HG02623 (cell line): ENCODE results near the gene BAIAP2L2.
"Not testable (repeated sequence)": the region's sequence is repeated elsewhere in the genome, so short reads cannot be mapped to it uniquely, and the experiment has no call there.

ENCODE experiments used
- ATAC-seq: cut with Tn5 transposase; IDR thresholded peaks from one replicate; pipeline ENCODE4 v1.9.1; 2021; ENCODE audit warnings: moderate library complexity; ENCODE audit not compliant: unreplicated experiment

Gene BAIAP2L2

DNA sequence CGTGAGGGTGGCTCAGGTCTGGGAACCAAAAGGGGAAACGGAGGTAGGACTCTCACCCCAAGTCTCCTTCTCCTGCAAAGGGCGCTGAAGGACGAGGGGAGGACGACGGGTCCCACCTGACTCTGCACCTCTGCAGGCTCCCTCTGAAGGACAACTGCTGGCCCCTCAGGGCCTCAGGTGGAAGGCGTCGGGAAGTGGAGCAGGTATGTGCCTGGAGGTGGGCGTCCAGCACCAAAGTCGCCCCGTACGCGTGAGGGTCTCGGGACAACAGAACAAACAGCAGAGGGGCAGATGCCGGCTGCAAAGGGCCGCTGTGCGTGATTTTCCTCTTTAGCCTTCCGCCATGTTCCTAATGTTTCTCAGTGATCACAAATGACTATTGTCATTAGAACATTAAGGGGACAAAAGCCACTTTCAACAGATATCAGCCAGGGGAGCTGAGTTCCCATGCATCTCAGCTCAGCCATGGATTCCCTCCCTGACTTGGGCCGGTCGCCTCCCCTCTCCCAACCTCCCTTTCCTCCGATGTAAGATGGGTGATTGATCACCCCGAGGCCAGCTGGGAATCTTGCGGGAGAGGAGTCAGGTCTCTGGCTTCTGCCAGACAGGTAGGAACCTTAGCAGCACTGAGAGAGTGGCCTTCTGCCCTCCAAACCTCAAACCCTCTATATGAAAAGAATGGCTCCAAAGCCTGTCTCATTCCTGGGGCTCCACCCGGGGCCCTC, 27.3 kb downstream of the BAIAP2L2 start:
- ATAC-seq, result no peak

DNA sequence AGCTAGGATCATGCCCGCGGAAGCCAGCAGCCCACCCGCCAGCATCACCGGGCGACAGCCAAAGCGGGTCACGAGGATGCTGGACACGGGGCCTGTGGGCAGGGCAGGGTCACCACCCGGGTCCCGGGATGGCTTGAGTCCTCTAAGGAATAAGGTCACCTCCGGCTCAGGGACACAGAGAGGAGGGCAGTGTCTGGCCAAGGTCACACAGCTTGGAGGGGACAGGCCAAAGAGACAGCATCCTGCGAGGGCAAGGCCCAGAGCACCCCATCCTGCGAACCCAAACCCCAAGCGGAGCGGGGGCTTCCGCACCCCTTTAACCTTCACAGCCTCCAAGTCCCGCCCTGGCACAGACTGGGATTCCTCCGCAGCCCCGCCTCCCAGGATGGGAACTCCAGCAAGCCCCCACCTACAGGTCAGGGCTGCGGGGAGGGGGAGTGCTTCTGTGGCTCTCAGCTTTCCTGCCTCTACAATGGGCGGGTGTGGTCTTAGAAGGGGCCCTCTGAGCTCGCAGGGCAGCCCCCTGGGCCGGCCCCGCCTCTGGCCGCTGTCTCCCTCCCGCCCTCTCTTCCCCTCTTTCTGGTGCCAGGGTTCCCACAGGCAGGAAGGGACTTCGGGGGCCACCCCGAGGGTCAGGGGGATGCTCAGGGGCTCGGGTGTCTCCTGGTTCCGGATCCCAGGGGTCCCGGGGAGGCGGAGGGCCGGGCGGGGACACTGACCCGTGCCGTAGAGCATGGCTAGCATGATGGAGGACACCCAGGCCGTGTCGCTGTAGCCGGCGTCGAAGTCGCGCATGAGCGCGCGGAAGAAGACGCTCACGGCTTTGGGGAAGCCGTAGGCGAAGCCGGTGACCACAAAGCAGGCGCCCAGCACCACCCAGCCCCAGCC, 28.3 kb downstream of the BAIAP2L2 start:
- no peak for ATAC-seq

GRCh38 chr22:38081636-38081940, 28.9 kb downstream of the BAIAP2L2 start:
- no peak for ATAC-seq

GRCh38 chr22:38080850-38081635, 29.4 kb downstream of the BAIAP2L2 start:
- ATAC-seq, result no peak

GRCh38 chr22:38080474-38080849, 30.0 kb downstream of the BAIAP2L2 start:
- ATAC-seq, result no peak

GRCh38 chr22:38079804-38080203, 30.7 kb downstream of the BAIAP2L2 start:
- ATAC-seq, result no peak

DNA sequence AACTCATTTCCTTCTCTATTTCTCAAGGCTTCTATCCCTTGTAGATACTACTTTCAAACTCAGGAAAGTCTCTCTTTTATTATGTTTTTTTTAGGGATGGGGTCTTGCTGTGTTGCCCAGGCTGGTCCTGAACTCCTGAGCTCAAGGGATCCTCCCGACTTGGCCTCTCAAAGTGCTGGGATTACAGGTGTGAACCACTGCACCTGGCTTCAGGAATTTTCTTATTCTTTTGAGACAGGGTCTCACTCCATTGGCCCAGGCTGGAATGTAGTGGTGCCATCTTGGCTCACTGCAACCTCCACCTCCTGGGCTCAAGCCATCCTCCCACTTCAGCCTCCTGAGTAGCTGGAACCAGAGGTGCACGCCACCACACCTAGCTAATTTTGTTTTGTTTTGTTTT, 31.3 kb downstream of the BAIAP2L2 start:
- ATAC-seq, result not testable (repeated sequence)

DNA sequence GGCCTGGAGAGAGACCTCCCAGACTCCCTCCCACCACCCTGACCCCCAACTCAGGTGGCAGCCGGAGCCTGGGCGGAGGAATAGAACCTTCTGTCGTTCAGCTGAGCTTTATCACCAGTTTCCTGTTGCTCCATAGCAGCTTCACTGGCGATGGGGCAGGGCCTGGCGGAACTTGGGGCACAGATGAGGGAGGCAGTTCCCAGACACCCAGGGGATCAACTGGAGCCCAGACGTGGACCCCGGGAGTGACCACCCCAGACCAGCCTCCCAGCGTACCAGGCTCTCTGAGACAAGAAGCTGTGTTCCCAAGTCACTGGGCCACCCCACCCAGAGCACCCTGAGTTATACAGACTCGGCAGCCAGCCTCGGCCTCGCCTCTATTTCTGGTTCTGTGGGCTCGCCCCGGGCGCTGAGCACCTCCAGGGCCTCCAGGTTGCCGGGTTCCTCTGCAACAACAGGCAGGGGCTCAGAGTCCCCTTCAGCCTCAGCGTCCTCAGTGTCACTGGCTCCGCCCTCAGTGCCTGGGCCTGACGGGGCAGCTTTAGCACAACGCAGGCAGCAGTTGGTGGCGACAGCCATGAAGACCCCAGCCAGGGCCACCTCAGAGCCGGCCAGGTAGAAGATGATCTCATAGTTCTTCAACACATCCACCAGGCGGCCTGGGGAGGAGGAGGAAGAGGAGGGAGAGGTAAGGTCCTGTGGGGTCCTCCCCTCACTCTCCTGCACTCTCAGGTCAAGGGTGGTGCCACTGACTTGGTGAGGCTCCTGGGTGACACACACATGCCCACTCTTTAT, 32.2 kb downstream of the BAIAP2L2 start:
- no peak for ATAC-seq

GRCh38 chr22:38077595-38077994, 32.9 kb downstream of the BAIAP2L2 start:
- no peak for ATAC-seq

GRCh38 chr22:38077096-38077495, 33.4 kb downstream of the BAIAP2L2 start:
- ATAC-seq, result no peak

DNA sequence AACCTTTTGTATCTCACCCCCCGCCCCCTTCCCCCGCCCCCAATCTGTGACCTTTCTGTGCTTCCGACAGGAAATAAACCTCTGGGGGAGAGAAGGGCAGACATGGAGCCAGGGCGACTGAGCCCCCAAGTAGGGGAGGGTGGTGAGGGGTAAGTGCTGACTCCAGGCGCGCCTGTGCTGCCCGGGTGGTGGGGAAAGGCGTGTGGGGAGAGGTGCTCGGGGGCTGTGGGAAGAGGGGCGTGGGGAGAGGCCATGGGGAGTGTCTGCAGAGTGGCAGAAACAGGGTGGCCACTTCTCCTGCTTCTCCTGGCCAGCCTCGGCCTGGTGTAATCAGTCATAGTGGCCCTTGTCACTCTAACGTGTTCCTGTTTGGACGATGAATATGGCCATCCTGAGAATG, 34.5 kb downstream of the BAIAP2L2 start:
- no peak for ATAC-seq

DNA sequence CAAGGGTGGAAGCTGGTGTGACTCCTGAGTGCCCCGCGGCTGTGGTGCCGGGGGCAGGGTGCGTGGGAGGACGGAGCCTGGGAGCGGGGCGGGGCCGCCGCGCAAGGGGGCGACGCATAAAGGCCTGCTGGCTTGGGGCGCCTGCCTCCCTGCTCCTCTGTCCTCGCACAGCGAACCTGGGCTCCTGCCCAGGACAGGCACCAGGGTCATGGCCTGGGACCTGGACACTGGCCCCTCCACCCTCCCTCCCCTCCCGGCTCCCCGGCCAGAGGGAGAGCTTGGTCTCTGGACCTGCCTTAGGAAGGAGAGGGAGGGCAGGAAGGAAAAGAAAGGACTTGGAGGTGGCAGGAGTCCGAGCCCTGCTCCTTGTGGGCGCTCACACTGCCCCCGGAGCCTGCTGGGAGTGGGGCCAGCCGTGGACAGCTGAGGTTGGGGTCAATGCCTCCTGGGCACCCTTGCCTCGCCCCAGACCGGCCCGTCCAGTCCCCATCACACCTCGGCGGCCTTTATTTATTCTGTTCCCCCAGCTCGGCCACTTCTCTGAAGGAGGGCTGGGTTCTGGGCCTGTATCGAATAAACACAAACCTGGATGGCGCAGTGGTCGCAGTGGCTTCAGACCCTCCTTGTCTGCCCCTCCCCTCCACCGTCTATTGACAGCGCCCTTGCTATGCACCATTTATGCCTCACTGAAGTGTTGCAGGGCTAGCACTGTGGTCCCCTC, 35.2 kb downstream of the BAIAP2L2 start:
- no peak for ATAC-seq

- no peak for ATAC-seq
These were observed 36.0 kb downstream of the BAIAP2L2 start for GRCh38 chr22:38074181-38075104.

DNA sequence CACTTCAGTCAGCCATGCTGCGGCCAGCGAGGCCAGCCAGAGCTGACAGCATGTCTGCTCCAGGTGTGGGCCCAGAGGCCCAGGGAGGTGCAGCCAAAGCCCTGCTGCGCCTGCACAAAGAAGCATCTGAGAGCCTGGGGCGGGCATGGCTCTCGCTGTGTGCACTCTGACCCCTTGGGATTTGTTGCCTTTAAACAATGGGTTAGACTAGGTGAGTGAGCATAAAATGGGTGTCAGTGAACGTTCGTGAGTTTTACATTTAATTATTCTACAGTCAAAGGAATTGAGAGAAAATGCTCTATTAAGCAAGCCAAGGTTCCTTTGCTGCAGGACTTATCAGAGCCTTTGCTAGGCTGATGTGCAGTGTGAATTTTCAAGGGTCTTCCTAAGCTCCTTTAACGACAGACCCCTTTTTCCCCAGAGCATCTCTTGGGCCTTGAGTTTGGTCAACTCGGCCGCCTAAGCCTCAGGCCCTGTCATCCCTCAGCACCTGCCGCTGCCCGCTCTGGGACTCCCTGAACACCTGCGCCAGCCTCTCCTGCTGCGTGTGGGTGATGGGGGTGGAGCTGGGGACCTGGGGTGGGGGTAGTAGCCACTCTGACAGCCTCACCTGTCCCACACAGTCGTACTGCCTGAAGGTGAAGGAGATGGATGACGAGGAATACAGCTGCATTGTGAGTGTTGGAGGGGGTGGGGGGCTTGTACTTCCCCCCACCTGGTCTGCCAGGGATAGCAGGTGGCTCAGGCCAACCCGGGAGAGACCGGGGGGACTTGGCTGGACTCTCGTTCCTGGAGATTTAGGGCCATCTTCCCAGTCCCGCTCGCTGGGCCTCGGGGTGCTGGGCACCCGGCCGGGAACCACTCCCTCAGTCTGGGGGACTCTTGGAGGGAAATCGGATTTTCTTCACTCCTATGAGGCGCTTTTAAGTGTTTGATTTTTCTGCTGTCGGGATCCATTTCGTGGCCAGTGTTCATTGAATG, 37.0 kb downstream of the BAIAP2L2 start:
- ATAC-seq, result no peak

DNA sequence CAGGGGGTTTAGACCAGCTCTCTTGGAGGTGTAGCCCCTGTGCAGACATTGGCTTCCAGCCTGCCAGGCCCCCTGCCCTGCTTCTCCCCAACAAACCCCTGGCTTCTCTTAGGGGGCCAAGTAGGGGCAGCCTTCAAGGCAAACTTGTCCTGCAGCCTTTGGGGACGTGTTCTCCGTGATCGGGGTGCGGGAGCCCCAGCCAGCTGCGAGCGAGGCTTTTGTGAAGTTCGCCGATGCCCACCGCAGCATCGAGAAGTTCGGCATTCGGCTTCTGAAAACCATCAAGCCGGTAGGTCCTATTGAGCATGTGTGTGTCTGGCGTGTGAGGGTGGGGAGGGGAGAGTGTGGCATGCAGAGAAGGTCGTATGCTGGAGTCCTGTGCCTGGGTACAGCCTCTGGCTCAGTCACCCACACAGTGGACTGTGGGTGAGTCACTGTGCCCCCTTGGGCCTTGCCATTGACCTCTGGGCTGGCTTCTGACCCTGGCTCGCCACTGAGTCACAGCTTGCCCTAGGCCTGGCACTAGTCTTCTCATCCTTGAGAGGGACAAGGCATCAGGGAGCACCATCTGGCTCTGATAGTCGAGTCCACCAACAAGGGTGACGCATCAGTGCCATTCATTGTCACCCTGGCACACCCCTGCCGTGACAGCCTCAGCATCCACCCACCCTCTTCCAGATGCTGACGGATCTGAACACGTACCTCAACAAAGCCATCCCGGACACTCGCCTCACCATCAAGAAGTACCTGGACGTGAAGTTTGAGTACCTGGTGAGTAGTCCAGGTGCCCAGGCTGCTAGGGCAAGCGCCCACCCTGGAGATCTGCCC, 37.9 kb downstream of the BAIAP2L2 start:
- no peak for ATAC-seq

- ATAC-seq, result no peak
These were observed 38.8 kb downstream of the BAIAP2L2 start for GRCh38 chr22:38071421-38072321.
